PC-3 (cell line): Measurements from ENCODE around the gene TAGAP.

Source experiments
- EZH2 ChIP-seq: fragments of 300-600 bp; sonication (generic); IDR thresholded peaks from one replicate; pipeline ENCODE4 v1.6.1; 2017; ENCODE audit warnings: antibody characterized with exemption, mild to moderate bottlenecking, low read length; ENCODE audit not compliant: unreplicated experiment
- TF ChIP-seq, protein P1 (sequence below): fragments of 300-600 bp; sonication (generic); conservative IDR thresholded peaks from 2 replicates; pipeline ENCODE4 v1.5.1; 2017; ENCODE audit warnings: antibody characterized with exemption, low read depth, mild to moderate bottlenecking, low read length

DNA sequence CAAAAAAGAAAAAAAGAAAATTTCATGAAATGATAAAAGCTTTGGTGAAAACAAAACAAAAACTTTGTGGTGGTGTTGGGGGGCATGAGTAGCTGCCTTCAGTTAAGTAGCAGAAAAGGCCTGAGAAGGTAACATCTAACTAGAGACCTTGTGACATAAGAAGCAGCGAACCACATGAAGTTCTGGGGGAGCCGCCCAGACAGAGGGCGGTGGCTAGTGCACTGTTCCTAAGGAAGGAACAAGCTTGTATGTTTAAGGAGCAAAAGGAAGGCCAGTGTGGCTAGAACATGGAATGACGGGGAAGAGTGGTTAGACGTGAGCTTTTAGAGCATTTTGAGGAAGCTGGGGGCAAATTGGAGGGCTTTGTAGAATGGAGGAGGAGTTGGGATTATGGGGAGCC lies 37.3 kb downstream of the TAGAP start:
- TF ChIP-seq, protein P1, sequence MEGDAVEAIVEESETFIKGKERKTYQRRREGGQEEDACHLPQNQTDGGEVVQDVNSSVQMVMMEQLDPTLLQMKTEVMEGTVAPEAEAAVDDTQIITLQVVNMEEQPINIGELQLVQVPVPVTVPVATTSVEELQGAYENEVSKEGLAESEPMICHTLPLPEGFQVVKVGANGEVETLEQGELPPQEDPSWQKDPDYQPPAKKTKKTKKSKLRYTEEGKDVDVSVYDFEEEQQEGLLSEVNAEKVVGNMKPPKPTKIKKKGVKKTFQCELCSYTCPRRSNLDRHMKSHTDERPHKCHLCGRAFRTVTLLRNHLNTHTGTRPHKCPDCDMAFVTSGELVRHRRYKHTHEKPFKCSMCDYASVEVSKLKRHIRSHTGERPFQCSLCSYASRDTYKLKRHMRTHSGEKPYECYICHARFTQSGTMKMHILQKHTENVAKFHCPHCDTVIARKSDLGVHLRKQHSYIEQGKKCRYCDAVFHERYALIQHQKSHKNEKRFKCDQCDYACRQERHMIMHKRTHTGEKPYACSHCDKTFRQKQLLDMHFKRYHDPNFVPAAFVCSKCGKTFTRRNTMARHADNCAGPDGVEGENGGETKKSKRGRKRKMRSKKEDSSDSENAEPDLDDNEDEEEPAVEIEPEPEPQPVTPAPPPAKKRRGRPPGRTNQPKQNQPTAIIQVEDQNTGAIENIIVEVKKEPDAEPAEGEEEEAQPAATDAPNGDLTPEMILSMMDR: no peak
- no peak for TF ChIP-seq EZH2
